Chondrocyte (in vitro differentiated cells): Measurements from ENCODE around the gene PHLDB3. TPM values are rescaled to one million over a fixed set of nuclear protein-coding genes. Genes with fewer than 3 reads are reported as not detected.

Experiments
- DNase-seq: peaks from one replicate; pipeline ENCODE4 v3.0.0; 2021; ENCODE audit warnings: mixed read lengths, low spot score
- H3K27ac Mint-ChIP-seq: one replicate; pipeline ENCODE4 v1.8.0; 2021; ENCODE audit warnings: mild to moderate bottlenecking, moderate library complexity, mixed read lengths; ENCODE audit not compliant: unreplicated experiment
- H3K27me3 Mint-ChIP-seq: 2 replicates; pipeline ENCODE4 v1.8.0; 2021; ENCODE audit warnings: low read depth, mixed read lengths
- H3K36me3 Mint-ChIP-seq: 2 replicates; pipeline ENCODE4 v1.8.0; 2021; ENCODE audit warnings: low read depth, mixed read lengths
- H3K4me1 Mint-ChIP-seq: 2 replicates; pipeline ENCODE4 v1.8.0; 2021; ENCODE audit warnings: low read depth, mild to moderate bottlenecking, mixed read lengths
- H3K4me3 Mint-ChIP-seq: one replicate; pipeline ENCODE4 v1.8.0; 2021; ENCODE audit warnings: mild to moderate bottlenecking, moderate library complexity, mixed read lengths; ENCODE audit not compliant: unreplicated experiment
- H3K9me3 Mint-ChIP-seq: 2 replicates; pipeline ENCODE4 v1.8.0; 2021; ENCODE audit warnings: low read depth, mixed read lengths
- CTCF ChIP-seq: fragments of 200-600 bp; sonication (generic); IDR thresholded peaks from 2 replicates; pipeline ENCODE4 v1.5.0; 2021; ENCODE audit warnings: antibody characterized with exemption, mild to moderate bottlenecking, moderate library complexity
- total RNA-seq: library from RNA; stranded (reverse); gene quantifications from 3 replicates; pipeline ENCODE4 v1.2.1, GENCODE V29; 2021

Gene PHLDB3
- total RNA-seq, 1 donor from 2014 or later, result 7.0 TPM

GRCh38 chr19:43467730-43468129, 36.8 kb downstream of the PHLDB3 start:
- no peak for DNase-seq
- no peak for TF ChIP-seq CTCF
- H3K27ac Mint-ChIP-seq, result no peak overlapping the region

DNA sequence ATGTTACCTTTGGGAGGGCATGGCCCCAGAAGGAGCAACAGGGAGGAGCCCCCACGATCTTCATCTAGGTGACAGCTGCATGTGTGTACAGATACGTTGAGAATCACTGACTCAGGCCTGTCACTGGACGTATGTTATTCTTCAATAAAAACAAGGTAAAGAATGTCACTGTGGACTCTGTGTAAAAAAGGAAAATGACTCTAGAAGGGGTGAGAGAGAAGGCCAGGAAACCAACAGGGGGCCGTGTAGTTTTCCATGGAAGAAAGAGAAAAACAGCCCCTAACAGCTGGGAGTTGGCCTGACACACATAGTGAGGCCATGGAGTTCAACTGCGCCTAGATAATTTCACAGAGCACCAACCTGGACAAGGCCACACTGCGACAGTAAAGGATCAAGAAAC, 37.3 kb downstream of the PHLDB3 start:
- Mint-ChIP-seq H3K27me3 (no peaks in the 10 kb centered on the region), H3K36me3 (no peaks in the 10 kb centered on the region), H3K27ac (no peak overlapping the region), H3K4me3 (no peak overlapping the region), H3K9me3 (no peaks in the 10 kb centered on the region), H3K4me1 (peaks cover 8% of the 10 kb centered on the region)
- DNase-seq, result no peak
- no peak for TF ChIP-seq CTCF

More at GRCh38 chr19:43467730-43468129, 36.8 kb downstream of the PHLDB3 start:
- Mint-ChIP-seq H3K9me3 (no peaks in the 10 kb centered on the region), H3K4me1 (peaks cover 8% of the 10 kb centered on the region), H3K27me3 (no peaks in the 10 kb centered on the region), H3K36me3 (no peaks in the 10 kb centered on the region), H3K4me3 (no peak overlapping the region)

DNA sequence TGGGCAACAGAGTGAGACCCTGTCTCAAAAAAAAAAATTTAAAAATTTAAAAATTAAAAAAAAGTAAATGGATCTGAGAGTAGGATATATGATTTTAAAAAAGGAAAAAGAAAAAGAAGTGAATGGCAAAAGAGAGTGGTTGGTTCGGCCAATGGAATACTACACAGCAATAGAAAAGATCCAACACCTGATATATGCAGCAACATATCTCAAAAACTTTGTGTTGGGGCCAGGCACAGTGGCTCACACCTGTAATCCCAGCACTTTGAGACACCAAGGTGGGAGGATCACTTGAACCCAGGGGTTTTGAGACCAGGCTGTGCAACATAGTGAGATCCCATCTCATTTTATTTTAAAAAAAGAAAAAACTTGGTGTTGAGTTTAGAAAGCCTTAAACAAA, 37.8 kb downstream of the PHLDB3 start:
- TF ChIP-seq CTCF, result no peak
- Mint-ChIP-seq H3K9me3 (no peaks in the 10 kb centered on the region), H3K27me3 (no peaks in the 10 kb centered on the region), H3K4me1 (peaks cover 8% of the 10 kb centered on the region), H3K36me3 (no peaks in the 10 kb centered on the region), H3K27ac (no peak overlapping the region), H3K4me3 (no peak overlapping the region)
- DNase-seq, result no peak

GRCh38 chr19:43465468-43466120, 39.0 kb downstream of the PHLDB3 start, which contains the start of gene LYPD3:
Gene LYPD3, minus strand, starts transcription at chr19:43465608. Its CDS starts 37 bp downstream, at chr19:43465571.
- TF ChIP-seq CTCF, result no peak
- Mint-ChIP-seq H3K27me3 (no peaks in the 10 kb centered on the region), H3K4me3 (peak within 1 kb of the TSS; percentile 95), H3K4me1 (peaks cover 8% of the 10 kb centered on the region), H3K36me3 (peaks cover 3% of the 10 kb centered on the region), H3K27ac (no peak within 1 kb of the TSS), H3K9me3 (no peaks in the 10 kb centered on the region)
- DNase-seq, result no peak

DNA sequence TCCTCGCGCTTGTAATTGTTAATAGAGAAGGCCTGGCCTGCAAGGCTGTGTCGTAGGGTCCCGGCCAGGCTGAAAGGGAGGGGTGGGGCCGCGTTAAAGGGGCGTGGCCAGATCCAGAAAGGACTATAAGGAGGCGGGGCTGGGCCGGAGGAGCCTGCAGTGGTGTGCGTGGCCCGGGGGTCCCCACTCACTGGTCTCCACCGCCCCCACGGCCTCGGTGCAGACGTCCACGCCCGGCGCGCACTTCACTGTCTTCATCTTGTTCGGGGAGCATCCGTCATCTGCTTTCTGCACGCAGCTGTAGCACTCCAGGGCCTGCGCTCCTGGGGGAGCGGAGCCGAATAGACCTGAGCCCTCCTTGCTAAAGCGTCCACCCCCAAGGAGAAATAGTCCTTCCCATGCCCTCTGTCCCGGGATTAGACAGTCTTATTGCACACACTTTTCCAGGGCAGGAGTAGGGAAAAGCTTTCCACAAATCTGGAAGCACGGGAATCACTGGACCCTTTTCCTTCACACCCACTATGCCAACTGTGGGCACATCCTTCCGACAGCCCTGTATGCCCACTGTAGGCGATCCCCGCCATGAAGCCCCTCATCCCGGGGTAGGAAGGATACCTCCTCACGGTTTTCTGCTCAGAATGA, 40.3 kb downstream of the PHLDB3 start:
- Mint-ChIP-seq H3K4me1 (peaks cover 8% of the 10 kb centered on the region), H3K4me3 (peak overlapping the region; percentile 95), H3K36me3 (peaks cover 3% of the 10 kb centered on the region), H3K27ac (peak overlapping the region; percentile 94), H3K27me3 (no peaks in the 10 kb centered on the region), H3K9me3 (no peaks in the 10 kb centered on the region)
- DNase-seq, result no peak
- no peak for TF ChIP-seq CTCF
